ENCODE measurements around the gene PTPN3.
"Not testable (repeated sequence)": the region's sequence is repeated elsewhere in the genome, so short reads cannot be mapped to it uniquely, and the experiment has no call there.

The PTPN3 gene

GRCh38 chr9:109498195-109499092, at the start of gene PTPN3:
Gene PTPN3, minus strand, starts transcription at chr9:109498307. Its CDS starts 34,873 bp downstream, at chr9:109463434.
- DNase-seq: no peak

- not testable (repeated sequence) for DNase-seq
These were observed 46.8 kb upstream of the PTPN3 start for GRCh38 chr9:109544954-109545353.

- no peak for DNase-seq
These were observed 44.8 kb upstream of the PTPN3 start for GRCh38 chr9:109542922-109543321.

DNA sequence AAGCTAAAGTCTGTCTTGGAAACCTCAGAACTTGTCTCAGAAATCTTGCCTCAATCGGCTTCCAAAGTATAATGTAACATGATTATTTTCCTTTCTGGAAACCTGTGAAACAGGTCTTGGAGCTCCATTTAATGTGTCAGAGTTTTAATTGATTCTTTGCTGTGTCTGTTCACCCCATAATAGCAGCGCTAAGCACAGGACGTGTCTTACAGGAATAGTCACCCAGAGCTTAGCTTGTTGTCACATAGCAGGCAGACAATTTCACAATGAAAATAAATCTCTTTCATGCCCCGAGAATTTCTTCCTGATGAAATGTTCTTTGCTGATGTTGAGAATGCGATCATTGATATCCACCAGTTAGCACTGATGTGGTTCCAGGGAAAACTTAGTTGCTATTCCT, 40.2 kb upstream of the PTPN3 start:
- no peak for DNase-seq

DNA sequence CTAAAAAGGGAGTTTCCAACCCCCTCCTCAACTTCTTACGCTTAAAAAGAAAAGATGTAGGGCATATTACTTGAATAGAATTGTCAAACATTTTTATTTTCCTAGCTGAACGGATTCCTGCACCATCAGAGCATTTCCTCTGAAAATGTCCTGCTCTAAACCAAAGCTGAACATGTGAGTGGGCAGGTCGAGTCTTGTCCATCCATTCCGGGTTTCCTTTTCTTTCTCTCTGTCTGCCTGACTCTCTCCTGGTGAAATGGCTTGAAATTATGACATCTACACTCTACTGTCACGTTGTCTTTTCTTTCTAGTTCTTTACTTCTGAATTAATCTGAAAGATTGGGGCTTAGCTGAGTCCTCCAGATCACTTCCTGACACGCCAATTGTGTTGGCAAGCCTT, 39.2 kb upstream of the PTPN3 start:
- no peak for DNase-seq

DNA sequence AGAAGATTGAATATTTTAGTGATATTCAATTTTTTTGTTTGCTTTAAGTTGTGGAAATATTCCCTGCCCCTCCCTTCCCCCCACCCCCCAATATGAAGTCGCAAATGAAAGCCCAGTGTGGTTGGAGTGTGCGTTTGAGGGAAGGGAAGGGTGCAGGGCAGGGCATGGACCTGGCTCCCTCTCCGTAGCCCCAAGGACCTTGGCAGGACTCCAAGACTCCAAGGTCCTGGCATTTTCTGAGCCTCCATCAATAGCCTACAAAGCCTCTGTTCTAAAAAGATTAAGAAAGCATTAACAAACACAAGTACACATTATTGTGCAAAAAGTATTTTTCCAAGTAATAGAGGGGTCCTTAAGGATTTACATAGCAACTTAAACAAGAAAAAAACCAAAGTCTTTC, 38.8 kb upstream of the PTPN3 start:
- DNase-seq: no peak

- DNase-seq: no peak
These were observed 37.3 kb upstream of the PTPN3 start for GRCh38 chr9:109535365-109535764.

DNA sequence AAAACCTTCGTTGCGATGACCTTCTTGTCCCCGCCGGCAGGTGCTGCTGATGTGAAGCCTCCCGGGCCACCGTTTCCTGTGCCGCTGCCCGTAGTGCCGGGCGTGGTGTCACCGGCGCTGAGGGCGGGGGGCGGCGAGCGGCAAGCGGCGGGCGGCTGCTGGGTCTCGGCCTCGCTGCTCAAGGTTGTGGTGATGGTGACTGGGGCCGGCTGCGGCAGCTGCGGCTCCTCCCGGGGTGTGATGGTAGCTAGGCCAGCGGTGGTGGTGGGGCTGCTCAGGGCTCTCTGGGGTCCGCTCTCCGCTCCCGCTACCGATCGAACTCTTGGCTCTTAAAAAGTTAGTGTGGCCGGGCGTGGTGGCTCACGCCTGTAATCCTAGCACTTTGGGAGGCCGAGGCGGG, 36.0 kb upstream of the PTPN3 start:
- DNase-seq: no peak

DNA sequence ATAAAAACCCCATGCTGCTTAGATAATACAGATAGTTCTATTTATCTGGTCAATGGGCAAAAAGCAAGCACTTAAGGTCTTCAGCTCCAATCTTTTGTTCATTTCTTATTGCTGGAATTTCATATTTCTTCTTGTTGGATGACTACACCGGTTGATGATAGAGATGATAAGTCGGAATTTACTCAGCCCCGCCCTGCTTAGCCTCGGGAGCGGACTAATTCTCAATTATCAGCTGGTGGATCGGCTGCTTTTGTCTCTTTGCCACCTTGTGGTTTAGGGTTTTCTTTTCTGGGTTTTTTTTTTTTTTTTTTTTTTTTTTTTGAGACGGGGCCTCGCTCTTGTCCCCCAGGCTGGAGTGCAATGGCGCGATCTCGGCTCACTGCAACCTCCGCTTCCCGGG, 34.5 kb upstream of the PTPN3 start:
- not testable (repeated sequence) for DNase-seq

- DNase-seq: no peak
These were observed 24.0 kb upstream of the PTPN3 start for GRCh38 chr9:109522106-109522505.

DNA sequence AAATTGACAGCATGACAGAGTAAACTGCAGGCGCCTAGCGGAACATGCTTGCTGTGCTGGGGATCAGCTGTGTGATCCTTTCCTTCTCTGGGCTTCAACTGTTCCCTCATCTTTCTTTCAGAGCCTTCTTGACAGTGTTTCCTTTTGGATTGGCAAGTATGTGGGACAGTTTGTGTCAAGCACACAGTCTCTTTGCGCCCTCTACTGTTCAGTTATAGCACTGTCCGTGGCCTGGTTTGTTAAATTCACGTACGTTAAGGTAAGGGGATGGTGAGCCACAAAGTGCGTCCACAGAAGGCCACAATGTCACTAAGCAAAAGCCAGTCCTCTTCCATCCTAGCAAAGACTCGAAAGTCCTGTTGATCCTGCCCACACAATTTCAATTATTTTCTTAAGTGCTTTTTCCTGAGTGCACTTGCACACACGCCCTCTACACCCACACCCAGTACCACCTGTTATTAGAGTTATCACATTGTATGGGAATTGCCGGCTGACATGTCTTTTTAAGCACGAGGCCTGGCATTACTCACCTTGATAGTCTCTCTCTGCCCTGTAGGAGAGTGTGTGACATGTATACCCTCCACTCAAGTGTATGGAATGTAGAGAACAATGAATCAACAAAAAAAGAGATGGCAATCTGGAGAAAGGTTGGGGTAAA, 22.5 kb upstream of the PTPN3 start:
- no peak for DNase-seq

DNA sequence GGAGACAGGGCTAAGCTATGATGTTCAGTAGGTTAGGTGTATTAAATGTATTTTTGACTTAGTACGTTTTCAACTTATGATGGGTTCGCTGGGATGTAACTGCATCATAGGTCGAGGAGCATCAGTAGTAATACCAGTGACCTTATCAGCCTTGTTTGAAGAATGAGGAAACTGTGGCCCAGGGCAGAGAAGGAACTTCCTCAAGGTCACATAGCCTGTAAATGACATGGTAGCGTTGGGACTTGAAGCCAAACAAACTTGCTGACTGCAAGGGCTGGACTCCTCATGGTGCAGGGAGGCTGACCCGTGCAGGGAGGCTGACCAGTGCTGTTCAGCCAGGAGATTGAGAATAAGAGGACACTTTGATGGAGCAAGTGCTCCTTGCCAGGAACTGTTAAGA, 21.3 kb upstream of the PTPN3 start:
- no peak for DNase-seq

DNA sequence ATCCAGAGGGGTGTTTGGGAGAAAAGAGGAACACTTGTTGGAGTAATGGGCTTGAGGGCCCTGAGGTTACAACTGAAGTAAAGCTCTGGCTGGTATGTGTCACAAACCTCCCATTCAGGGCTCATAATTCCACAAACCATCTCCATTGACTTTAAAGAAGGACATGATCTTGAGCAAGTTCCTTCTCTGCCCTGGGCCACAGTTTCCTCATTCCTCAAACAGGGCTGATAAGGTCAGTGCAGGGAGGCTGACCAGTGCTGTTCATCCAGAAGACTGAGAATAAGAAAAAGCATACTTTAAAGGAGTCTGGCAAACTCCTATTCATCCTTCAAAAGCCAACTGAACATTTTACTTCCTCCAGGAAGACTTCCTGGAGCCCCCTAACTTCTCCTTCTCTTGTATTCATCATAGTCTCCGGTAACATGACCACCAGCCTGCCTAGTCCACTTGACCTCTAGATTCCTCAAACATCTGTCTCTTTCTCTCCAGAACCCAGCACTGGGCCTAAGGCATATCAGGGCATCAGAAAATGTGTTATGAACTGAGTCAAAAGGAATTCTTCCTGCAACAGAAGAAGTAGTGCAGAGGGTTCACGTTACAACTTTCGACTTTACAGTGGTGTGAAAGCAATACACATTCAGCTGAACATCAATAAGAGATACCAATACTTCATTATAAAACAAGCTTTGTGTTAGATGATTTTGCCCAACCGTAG, 20.7 kb upstream of the PTPN3 start:
- no peak for DNase-seq

DNA sequence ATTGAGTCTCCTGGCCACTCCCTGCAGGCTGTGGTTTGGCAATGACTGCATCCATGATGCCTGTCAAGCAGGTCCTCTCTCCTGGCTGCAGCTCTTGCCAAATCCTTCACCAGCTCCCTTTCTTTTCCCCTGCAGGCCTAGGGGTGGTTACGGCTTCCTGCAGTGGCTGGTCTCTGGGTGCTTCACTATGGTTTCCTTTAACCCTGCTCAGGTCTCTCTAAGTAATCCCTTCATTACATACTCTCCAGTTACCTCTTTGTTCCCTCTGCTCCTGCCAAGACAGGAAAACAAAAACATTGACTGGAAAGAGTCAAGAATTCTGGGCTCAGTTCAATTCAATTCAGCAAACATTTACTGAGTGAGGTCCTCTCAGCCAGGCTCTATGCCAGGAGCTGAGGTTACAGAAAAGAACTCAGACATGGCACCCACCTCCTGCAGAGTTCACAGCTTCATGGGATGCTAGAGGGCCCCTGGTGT, 19.8 kb upstream of the PTPN3 start:
- DNase-seq: no peak

DNA sequence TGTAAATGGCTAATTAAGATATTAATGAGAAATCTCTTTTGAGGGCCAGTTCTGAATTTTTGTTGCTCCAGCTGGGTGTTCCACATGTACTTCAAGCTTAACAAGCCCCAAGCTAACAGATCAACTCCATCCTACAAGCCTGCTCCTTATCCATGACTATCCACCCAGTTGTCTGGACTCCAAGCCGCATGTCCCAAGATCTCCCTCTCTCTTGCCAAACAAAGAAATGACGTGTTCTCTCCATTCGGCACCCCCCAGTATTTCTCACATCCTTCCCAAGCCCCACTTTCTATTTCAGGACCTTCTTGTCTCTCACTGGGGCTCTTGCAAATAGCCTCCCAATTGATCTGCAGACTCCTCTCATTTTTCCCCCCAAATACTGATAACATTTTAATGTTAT, 15.8 kb upstream of the PTPN3 start:
- DNase-seq: no peak

GRCh38 chr9:109512170-109512756, 14.2 kb upstream of the PTPN3 start:
- no peak for DNase-seq

- no peak for DNase-seq
These were observed 12.4 kb upstream of the PTPN3 start for GRCh38 chr9:109510506-109510905.

GRCh38 chr9:109510042-109510441, 11.9 kb upstream of the PTPN3 start:
- DNase-seq: not testable (repeated sequence)

DNA sequence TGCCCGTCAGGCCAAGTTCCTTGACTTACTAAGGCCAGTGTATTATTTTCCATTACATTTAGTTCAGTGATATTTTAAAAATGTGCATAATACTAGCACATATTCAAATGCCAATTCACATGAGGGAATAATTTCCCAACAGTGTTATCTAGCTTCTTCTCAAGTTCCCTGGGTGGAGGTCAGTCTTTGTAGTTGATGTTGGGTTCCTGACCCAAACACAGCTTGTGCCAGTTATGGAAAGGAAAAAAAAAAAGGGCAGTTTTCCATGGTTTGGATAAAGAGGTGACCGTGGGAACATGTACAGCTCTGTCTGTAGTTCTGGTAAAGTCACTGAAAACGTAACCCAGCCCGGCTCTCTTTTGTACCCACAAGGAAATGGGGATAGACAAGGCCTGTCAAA, 11.5 kb upstream of the PTPN3 start:
- DNase-seq: no peak

- DNase-seq: no peak
These were observed 9.3 kb upstream of the PTPN3 start for GRCh38 chr9:109507421-109507838.

DNA sequence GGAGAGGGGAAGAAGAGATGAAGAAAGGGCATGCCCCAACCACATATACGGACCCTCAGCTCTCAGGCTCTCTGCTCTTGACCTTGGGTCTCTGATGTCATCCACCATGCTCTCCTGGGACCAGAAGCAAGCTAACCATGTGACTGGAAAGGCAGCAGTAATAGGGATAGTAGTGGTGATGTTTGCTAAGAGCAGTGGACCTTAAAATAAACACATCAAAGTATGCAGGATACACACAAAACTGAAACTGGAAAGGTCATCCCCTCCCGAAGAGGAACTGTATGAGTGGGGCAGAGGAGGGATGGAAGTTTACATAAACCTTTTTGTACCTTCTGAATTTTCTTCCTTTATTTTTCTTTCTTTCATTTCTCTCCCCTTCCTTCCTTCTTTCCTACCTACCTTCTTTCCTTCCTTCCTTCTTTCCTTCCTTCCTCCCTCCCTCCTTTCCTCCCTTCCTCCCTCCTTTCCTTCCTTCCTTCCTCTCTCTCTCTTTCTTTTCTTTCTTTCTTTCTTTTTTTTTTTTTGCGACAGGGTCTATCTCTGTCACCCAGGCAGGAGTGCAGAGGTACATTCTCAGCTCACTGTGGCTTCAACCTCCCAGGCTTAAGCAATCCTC, 8.1 kb upstream of the PTPN3 start:
- DNase-seq: no peak

DNA sequence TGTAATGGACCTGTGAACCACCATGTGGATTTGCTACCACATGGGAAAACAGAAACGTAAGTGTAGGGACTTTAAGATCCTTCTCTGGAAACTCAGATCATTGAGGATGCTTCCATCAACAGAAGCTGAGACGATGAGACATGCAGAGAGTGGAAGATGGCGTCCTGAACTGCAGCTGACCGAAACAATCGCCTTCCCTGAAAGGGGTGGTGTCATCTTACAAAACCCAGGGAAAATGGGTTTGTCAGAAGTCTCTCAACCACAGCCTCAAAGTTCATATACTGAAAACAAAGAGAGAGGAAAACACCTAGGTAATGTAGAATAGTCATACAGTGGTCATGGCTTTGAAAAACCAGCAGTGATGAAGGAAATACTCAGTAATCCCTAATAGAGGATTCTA, 6.6 kb upstream of the PTPN3 start:
- no peak for DNase-seq

Measured in GOT3 (cell line).